B cell (primary cell): ENCODE results near the gene NANOS1. TPM values are rescaled to one million over a fixed set of nuclear protein-coding genes. Genes with fewer than 3 reads are reported as not detected.

ENCODE experiments used
- ATAC-seq: fragments of 200-7000 bp; cut with Tn5 transposase; one replicate; pipeline ENCODE4 v1.10.0; 2021; ENCODE audit warnings: low read depth, mild to moderate bottlenecking, moderate number of reproducible peaks, moderate library complexity
- CTCF ChIA-PET: fragments of 350-600 bp; sonication (Branson Sonifier 250); formaldehyde crosslinking; loops from one replicate; lab custom pipeline; 2021; ENCODE audit warnings: antibody characterized with exemption, inconsistent platforms; lab: Charles Lee
- POLR2A ChIA-PET: fragments of 350-600 bp; sonication (Branson Sonifier 250); formaldehyde crosslinking; loops from one replicate; lab custom pipeline; 2021; ENCODE audit warnings: antibody characterized with exemption; lab: Charles Lee
- DNase-seq: peaks from one replicate; pipeline ENCODE4 v3.0.0; 2013
- H2AFZ ChIP-seq: 2 replicates; pipeline ENCODE4 v1.6.1; 2012; ENCODE audit warnings: mild to moderate bottlenecking, low read depth, low read length; ENCODE audit not compliant: insufficient read depth, poor library complexity, severe bottlenecking
- H3K27ac ChIP-seq, 2 donors: 1 replicate in 1 of 2; 2 replicates in 1 of 2; pipeline ENCODE4 v1.5.1; 2012 to 2013; ENCODE audit warnings: low read length in 2 of 2, mild to moderate bottlenecking in 2 of 2, moderate library complexity in 1 of 2
- H3K27me3 ChIP-seq, 4 experiments: fragments of 200-600 bp in 1 of 4; sonication (generic) in 1 of 4; replicated peaks in 1 of 4; 1 replicate in 2 of 4; 2 replicates in 2 of 4; pipeline versions ENCODE4 v1.6.1 to v1.7.0; 2013 to 2016; ENCODE audit warnings: low read length in 3 of 4, mild to moderate bottlenecking in 2 of 4, mixed read lengths in 1 of 4, moderate library complexity in 1 of 4; ENCODE audit not compliant: insufficient read depth in 4 of 4, control insufficient read depth in 3 of 4; ENCODE audit errors: control extremely low read depth in 1 of 4
- H3K36me3 ChIP-seq, 2 experiments: replicated peaks in 1 of 2; 1 replicate in 1 of 2; 2 replicates in 1 of 2; pipeline versions ENCODE4 v1.6.1 to v1.7.1; 2013; ENCODE audit warnings: low read length in 1 of 2; ENCODE audit not compliant: insufficient read depth in 2 of 2, control insufficient read depth in 1 of 2; ENCODE audit errors: control extremely low read depth in 1 of 2, extremely low read depth in 1 of 2
- H3K4me1 ChIP-seq, 2 donors: fragments of 200-600 bp in 1 of 2; sonication (generic) in 1 of 2; 1 replicate in 1 of 2; 2 replicates in 1 of 2; pipeline versions ENCODE4 v1.5.1 to v1.6.1; 2013 to 2017; ENCODE audit warnings: low read length in 2 of 2; ENCODE audit not compliant: control insufficient read depth in 2 of 2, insufficient read depth in 2 of 2
- H3K4me2 ChIP-seq: replicated peaks from 2 replicates; pipeline ENCODE3; 2012; ENCODE audit warnings: mild to moderate bottlenecking, low read depth, low read length; ENCODE audit not compliant: poor library complexity, severe bottlenecking
- H3K4me3 ChIP-seq, 5 experiments: fragments of 200-600 bp in 1 of 5; sonication (generic) in 1 of 5; 1 replicate in 3 of 5; 2 replicates in 2 of 5; pipeline versions ENCODE4 v1.5.1 to v1.7.0; 2011 to 2016; ENCODE audit warnings: low read length in 4 of 5, mild to moderate bottlenecking in 4 of 5, low read depth in 2 of 5, control low read depth in 1 of 5, moderate library complexity in 1 of 5; ENCODE audit not compliant: insufficient read depth in 1 of 5; ENCODE audit errors: control extremely low read depth in 1 of 5, extremely low read depth in 1 of 5
- H3K79me2 ChIP-seq: fragments of 200-600 bp; sonication (generic); one replicate; pipeline ENCODE4 v1.6.0; 2016; ENCODE audit warnings: low read length; ENCODE audit not compliant: control insufficient read depth, insufficient read depth
- H3K9ac ChIP-seq: fragments of 200-600 bp; sonication (generic); 2 replicates; pipeline ENCODE4 v1.6.1; 2017; ENCODE audit warnings: mild to moderate bottlenecking, low read length, moderate library complexity
- H3K9me3 ChIP-seq, 3 donors: one replicate each; pipeline versions ENCODE4 v1.6.1 to v1.7.1; 2013; ENCODE audit warnings: low read length in 2 of 3; ENCODE audit not compliant: control insufficient read depth in 2 of 3, insufficient read depth in 1 of 3; ENCODE audit errors: control extremely low read depth in 1 of 3
- H4K20me1 ChIP-seq: 2 replicates; pipeline ENCODE4 v1.6.0; 2012; ENCODE audit warnings: mild to moderate bottlenecking, low read length; ENCODE audit not compliant: insufficient read depth, control insufficient read depth, poor library complexity, severe bottlenecking
- H3K27ac Mint-ChIP-seq: one replicate; pipeline ENCODE4 v1.8.0; 2021; ENCODE audit warnings: mixed read lengths
- H3K27me3 Mint-ChIP-seq: one replicate; pipeline ENCODE4 v1.8.0; 2021; ENCODE audit warnings: mixed read lengths
- H3K4me1 Mint-ChIP-seq: one replicate; pipeline ENCODE4 v1.8.0; 2021; ENCODE audit warnings: mixed read lengths
- H3K4me3 Mint-ChIP-seq: one replicate; pipeline ENCODE4 v1.8.0; 2021; ENCODE audit warnings: mixed read lengths
- H3K9me3 Mint-ChIP-seq: one replicate; pipeline ENCODE4 v1.8.0; 2022; ENCODE audit warnings: mixed read lengths; ENCODE audit not compliant: insufficient read depth
- CTCF ChIP-seq: fragments of 200-600 bp; IDR thresholded peaks from one replicate; pipeline ENCODE4 v1.8.0; 2022; ENCODE audit warnings: antibody characterized with exemption, mild to moderate bottlenecking
- EZH2 ChIP-seq: IDR thresholded peaks from 2 replicates; pipeline ENCODE4 v1.6.1; 2012; ENCODE audit warnings: borderline replicate concordance, low read depth, mild to moderate bottlenecking, moderate library complexity, low read length; ENCODE audit not compliant: insufficient read depth, poor library complexity, severe bottlenecking
- WGBS: methylation state at CpG from one replicate; pipeline ENCODE4 v1.1.5; 2013; ENCODE audit warnings: missing lambda C conversion rate; ENCODE audit not compliant: insufficient coverage; 5-methylcytosine and 5-hydroxymethylcytosine counted together
- intact Hi-C: fragments of 100-400 bp; cut with micrococcal nuclease; formaldehyde crosslinking; loops from one replicate; pipeline ENCODE4 v1.10.0; 2022
- polyA plus RNA-seq: library from polyadenylated mRNA; depleted of rRNA; stranded (reverse); fragments of >200 nt; gene quantifications from 2 replicates; pipeline ENCODE4 v1.2.3, GENCODE V29; 2012
- total RNA-seq, 2 donors: library from RNA; stranded (reverse); fragments of 120-200 nt in 1 of 2; gene quantifications; 1 replicate in 1 of 2; 2 replicates in 1 of 2; pipeline versions ENCODE4 v1.2.3 to v1.2.4, GENCODE V29; 2013 to 2022

NANOS1 gene
- total and polyA plus RNA-seq, 2 donors (not counting 1 experiment from before 2014, with no cell fraction given): 0.16 to 0.69 TPM

GRCh38 chr10:118986815-118987790, 42.4 kb upstream of the NANOS1 start:
- Mint-ChIP-seq H3K4me1 (peaks cover 4% of the 10 kb centered on the region), H3K9me3 (peaks cover 8% of the 10 kb centered on the region), H3K27me3 (peaks cover 6% of the 10 kb centered on the region), H3K4me3 (no peak overlapping the region), H3K27ac (no peak overlapping the region)
- Histone ChIP-seq H3K79me2 (no peaks in the 10 kb centered on the region), H4K20me1 (no peaks in the 10 kb centered on the region), H3K9me3 (peaks cover 1 to 28% (median 5%) of the 10 kb centered on the region in 3 donors), H3K9ac (no peak overlapping the region), H3K4me3 (no peak overlapping the region), H3K27ac (no peak overlapping the region), H3K27me3 (no peaks in the 10 kb centered on the region), H3K4me1 (no peaks in the 10 kb centered on the region), H3K4me2 (no peak overlapping the region), H3K36me3 (no peaks in the 10 kb centered on the region), H2AFZ (no peak overlapping the region)
- TF ChIP-seq CTCF: no peak
- no peak for TF ChIP-seq EZH2
- WGBS: 67% methylated on average over 4 of the region's 7 CpGs
- DNase-seq: no peak
- ATAC-seq: no peak
- intact Hi-C loops: no loop called here
- CTCF ChIA-PET: no interaction called here
- POLR2A ChIA-PET: no interaction called here

- Histone ChIP-seq H3K4me2 (no peak overlapping the region), H3K36me3 (no peaks in the 10 kb centered on the region), H3K4me1 (no peaks in the 10 kb centered on the region), H3K9me3 (peaks cover 1 to 16% (median 5%) of the 10 kb centered on the region in 3 donors), H3K27me3 (peaks cover 0 to 8% (median 0%) of the 10 kb centered on the region in 4 experiments), H3K9ac (no peak overlapping the region), H4K20me1 (no peaks in the 10 kb centered on the region), H3K4me3 (no peak overlapping the region), H3K27ac (no peak overlapping the region), H3K79me2 (no peaks in the 10 kb centered on the region), H2AFZ (no peak overlapping the region)
- TF ChIP-seq EZH2 (no peak), CTCF (no peak)
- intact Hi-C loops: no loop called here
- POLR2A ChIA-PET: no interaction called here
- ATAC-seq (no peak), DNase-seq (no peak)
- CTCF ChIA-PET: no interaction called here
- peaks cover 3% of the 10 kb centered on the region for H3K9me3 Mint-ChIP-seq
- H3K27ac Mint-ChIP-seq: no peak overlapping the region
- no peak overlapping the region for H3K4me3 Mint-ChIP-seq
- H3K27me3 Mint-ChIP-seq: peaks cover 5% of the 10 kb centered on the region
- peaks cover 4% of the 10 kb centered on the region for H3K4me1 Mint-ChIP-seq
- no CpG with 5 or more reads among the region's 1 CpG for WGBS
Measured at GRCh38 chr10:118990326-118990725, 39.2 kb upstream of the NANOS1 start.
